Tibial nerve (tissue), 4 donors: ENCODE results near the gene MST1R.

ENCODE experiments used
- EP300 ChIP-seq, 2 donors: sonication (generic); formaldehyde crosslinking; IDR thresholded peaks; one replicate each; pipeline ENCODE4 v1.6.1; 2017; ENCODE audit warnings: antibody characterized with exemption in 2 of 2, mild to moderate bottlenecking in 1 of 2
- TF ChIP-seq, protein P1 (sequence below), 5 experiments: fragments of 200-600 bp in 3 of 5; fragments of 450-650 bp in 2 of 5; sonication (generic) in 3 of 5; IDR thresholded peaks; one replicate each; pipeline ENCODE4 v1.5.1; 2016 to 2019; ENCODE audit warnings: antibody characterized with exemption in 5 of 5, mild to moderate bottlenecking in 3 of 5, moderate library complexity in 2 of 5

DNA sequence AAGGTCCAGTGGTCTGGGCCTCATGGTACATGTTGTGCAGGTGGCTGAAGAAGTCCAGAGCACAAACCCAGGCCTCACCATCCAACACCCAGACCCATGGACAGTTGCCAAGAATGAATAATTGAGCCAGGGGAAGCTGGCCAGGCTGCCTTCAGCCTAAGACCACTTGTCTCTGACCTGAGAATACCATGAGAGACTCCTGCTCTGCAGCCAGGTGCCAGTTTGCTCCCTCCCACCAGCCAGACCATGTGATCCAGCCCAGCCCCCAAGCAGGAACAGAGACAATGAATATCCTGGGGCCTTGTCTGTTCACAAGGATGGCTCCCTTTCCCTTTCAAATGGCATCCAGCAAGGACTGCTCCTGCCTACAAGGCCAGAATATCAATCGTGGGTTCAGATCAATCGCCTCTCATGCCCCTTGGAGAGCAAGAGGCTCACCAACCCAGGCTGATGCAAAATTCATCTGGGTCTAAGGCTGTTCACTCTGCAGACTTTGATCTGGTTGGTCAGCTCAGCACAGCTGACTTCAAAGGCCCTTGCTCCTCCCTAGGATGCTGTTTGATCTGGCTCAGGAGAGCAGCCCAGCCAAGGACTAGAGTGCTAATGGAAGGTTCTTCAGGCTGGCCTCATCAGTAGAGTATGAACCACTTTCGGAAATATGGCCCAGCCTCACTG is 60.7 kb downstream of the MST1R start:
- TF ChIP-seq EP300 (IDR thresholded peaks at IDR 0.05), result no peak
- TF ChIP-seq, protein P1, sequence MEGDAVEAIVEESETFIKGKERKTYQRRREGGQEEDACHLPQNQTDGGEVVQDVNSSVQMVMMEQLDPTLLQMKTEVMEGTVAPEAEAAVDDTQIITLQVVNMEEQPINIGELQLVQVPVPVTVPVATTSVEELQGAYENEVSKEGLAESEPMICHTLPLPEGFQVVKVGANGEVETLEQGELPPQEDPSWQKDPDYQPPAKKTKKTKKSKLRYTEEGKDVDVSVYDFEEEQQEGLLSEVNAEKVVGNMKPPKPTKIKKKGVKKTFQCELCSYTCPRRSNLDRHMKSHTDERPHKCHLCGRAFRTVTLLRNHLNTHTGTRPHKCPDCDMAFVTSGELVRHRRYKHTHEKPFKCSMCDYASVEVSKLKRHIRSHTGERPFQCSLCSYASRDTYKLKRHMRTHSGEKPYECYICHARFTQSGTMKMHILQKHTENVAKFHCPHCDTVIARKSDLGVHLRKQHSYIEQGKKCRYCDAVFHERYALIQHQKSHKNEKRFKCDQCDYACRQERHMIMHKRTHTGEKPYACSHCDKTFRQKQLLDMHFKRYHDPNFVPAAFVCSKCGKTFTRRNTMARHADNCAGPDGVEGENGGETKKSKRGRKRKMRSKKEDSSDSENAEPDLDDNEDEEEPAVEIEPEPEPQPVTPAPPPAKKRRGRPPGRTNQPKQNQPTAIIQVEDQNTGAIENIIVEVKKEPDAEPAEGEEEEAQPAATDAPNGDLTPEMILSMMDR (IDR thresholded peaks at IDR 0.05), result no peak
